EL (cell line): ENCODE measurements around the gene LPP.

ENCODE experiments used
- DNase-seq: peaks from one replicate; pipeline ENCODE4 v3.0.0-alpha.2; 2016

Gene LPP

DNA sequence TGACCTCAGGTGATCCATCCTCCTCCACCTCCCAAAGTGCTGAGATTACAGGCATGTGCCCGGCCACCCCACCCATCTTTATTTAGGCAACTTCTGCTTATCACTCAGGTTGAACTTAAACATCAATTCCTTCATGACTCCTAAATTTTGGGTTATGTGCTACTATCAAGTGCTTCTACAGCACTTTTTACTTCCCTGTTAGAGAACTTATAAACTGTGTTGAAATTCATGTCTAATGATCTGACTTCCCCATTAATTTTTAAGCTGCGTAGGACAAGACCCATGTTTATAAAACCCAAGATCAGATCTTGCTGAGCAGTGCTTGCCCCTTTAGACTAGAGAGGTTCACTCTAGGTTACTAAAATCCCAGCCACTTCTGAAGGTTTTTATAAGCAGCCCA lies 751.6 kb downstream of the LPP start:
- no peak for DNase-seq

DNA sequence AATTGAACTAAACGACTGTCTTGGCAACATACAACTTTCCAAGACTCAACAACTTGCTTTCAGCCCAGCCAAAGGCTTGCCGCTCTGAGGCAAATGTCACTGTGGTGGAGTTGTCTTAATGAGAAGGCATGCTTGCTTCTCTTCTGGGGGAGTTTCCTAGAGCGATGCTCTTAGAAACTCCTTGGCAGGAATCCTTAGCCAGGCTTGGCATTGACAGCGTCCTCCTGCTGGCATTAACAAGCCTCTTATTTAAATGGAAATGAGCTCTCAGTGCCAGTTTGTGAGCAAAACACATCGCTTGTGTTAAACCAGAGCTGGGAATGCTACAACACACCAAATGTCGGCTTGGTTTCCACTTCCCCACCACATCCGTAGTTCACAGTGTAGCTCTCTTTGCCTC lies 752.3 kb downstream of the LPP start:
- no peak for DNase-seq

DNA sequence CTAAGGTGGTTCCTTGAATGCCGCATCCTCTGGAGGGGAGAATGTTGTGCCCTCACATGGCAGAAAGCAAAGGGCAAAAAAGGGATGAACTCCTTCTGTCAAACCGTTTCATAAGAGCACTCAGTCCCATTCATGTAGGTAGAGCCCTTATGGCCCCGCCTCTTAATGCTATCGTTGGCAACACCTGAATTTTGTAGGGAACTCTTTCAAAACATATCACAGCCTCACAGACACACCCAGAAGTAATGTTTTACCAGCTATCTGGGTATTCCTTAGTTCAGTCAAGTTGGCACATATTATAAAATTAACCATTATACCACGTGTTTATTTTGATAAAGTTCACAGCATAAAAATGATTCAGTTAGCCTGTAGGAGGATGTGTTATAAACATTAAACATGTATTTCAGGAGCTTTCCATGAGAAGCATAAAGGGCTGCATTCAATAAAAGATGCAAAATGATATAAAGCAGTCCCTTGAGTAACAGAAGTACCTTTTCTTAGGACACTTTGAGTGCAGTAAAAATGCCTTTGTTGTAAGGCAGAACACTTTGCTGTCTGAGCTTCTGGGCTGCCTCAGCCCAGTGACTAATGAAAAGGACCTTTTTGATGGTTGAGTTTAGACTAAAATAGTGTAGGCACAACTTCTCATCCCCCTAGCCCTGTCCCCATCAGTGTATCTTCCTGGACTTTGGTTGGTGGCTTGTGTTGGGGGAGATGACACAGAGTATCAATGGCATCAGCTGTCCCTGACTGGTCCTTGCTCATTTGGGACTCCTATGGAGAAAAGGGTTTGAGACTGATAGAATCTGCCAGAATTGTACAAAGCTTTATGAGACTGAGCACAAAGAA lies 754.3 kb downstream of the LPP start:
- no peak for DNase-seq

DNA sequence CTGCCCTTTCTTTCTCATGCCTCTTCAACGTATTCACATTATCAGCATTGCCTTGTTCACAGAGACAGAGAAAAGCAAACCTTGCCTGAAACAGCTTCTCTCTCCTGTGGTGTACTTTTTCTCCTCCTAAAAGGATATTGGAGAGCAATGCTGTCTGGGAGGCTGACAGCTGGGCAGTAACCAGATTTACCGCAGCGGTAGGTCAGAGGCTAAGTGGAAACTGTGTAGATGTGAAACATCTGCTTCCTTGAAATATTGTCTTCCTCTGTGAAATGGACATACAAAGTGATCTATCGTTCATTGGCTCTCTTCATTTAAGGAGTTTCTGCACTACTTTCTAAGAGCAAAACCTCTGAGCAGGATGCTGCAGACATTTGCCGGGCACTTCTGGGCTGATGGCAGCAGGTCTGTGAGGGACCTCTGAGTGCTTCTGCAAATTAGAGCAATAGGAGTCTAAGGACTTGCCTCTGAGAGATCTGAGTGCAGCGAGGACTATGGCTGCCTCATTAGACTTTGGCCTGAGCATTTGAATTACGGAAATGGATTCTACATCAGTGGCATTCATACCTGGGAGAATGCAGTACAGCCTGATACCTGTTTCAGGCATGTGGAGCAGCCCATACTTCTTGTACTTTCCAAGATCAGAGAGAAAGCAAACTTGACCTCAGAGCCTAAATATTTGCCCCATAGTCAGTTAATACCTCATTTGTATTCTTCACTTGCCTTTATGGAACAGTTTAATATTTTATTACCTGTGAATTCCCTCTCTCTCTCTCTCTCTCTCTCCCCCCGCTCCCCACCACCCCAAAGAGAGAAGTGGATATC lies 757.3 kb downstream of the LPP start:
- no peak for DNase-seq

DNA sequence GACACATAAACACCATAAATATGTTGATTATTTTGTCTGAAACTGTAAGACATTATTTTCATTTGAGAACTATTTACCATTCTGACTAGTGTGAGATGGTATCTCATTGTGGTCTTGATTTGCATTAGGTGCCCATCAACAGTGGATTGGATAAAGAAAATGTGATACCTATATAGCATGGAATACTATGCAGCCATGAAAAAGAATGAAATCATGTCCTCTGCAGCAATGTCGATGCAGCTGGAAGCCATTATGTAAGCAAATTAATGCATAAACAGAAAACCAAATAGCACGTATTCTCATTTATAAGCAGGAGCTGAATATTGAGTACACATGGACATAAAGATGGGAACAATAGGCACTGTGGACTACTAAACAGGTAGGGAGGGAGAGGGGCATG lies 759.1 kb downstream of the LPP start:
- no peak for DNase-seq

DNA sequence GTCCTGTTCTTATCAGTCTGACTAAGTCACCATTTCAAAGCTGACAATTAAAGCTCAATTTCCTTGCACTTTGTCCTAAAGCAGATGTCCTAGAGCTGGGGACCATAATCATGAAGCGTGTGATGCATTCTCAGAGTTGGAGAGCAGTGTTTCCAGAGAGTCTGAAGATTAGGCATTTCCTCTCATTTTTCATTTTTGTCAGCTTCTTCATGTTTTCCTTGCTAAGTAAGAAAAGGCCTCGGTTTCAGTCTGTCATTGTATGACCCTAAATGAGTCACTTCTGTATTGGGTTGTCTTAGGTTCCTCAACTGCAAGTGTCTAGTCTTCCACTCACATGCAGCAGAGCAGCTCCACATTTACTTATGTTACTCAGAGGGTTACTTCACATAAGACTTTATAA lies 760.6 kb downstream of the LPP start:
- DNase-seq = peak; percentile 28

DNA sequence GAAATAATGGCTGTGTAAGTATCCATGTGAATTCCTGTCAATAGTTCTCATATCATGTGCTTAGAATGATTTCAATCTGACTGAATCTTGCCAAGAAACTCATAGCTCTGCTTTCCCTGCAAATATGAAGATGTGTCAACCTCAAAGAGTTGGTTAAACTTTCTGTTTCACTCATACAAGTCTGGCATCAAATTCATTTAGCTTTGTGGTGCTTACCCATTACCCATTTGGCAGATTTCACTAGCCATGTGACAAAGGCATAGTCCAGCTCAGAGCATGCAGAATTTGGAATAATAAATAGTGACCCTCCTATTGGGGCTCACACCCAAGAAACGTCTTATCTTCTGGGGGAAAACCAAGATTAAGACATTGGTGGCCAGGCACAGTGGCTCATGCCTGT lies 761.2 kb downstream of the LPP start:
- DNase-seq = no peak

DNA sequence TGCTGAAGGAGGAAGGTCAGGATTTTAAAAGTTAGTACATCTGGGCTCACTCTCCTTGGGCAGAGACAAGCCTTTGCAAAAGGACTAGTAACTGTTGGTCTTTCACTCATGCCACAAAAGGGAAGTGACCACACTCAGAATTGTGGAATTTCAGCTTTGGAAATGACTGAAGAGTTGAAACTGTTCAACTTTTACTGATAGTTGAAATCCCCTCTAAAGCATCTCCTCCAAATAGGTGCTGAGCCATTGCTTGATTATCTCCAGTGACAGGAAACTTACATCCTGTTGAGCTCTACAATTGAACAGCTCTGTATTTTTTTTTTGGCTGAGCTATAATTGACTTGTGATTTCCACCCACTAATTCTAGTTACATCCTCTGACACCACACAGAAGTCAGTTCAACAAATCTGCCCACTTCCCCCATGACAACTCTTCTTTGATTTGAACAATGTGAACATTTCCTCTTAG lies 763.0 kb downstream of the LPP start:
- no peak for DNase-seq

DNA sequence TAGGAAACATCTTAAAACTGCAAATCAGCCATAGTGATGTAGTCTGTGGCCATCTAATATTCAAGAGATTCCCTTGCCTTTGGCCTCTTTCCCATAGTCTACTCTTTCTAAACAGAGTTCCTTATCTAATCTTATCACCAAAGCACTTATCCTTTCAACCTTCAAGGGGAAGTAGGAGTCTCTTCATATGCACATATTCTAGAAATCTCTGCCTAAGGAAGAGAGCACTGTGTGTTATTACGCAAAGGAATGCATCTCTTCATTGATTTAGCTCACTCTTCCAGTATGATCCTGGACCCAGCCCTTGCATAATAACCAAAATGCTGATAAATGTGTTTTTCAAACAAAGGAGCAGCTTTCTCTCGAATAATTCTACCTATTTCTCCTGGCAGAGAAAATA lies 764.1 kb downstream of the LPP start:
- DNase-seq = no peak

DNA sequence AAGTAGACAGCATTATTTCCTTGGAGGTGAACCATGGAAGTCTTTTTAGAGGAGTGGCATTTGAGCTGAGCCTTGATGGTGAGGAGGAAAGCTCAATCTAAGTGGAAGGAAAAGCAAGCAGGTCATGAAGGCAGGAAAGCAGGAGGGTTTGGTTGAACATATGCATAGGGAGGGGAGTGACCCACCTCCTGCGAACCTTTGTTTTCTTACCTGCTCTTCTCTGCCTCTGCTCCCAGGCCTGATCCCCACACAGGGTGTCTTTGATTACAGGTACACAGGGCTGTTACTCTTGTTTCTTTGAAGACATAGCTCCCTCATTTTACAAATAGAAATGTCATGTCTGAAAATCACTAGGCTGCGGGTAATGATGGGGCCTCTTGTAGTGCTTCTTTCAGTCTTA lies 769.7 kb downstream of the LPP start:
- DNase-seq = no peak

DNA sequence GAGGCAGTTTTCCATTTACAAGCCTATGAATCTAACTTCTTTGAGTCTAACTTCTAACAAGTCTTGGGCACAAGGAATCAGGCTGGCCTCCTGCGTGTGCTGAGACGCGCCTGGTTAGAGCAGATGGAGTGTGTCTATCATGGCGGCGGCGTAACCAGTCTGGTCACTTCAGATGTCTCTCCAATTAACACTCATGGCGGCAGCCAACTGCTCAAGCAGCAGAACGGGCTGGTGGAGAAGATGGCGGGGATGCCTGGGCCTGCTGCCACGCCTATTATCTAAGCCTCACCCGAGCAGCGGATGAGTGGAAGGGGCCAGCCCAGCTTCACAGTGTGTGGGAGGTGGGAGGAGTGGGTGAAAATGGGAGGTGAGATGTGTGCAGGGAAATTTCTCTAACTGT lies 771.4 kb downstream of the LPP start:
- no peak for DNase-seq

DNA sequence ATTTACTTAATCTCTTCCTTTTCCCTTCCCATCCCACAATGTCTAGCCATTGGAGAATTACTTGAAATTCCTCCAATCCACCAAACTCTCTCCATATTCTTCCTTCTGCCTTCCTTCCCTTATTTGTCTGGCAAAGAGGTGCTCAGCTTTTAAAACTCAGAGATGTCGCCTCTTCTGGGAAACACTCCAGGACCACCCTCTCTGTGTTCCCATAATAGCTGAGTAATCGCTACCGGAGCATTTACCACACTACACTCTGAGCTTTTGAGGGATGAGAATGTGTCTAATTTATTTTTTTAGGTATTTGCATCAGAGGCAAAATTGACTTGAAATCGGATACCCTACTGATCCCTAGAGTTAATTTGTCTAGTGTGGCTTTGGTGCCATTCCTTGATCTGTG lies 772.2 kb downstream of the LPP start:
- DNase-seq = no peak

DNA sequence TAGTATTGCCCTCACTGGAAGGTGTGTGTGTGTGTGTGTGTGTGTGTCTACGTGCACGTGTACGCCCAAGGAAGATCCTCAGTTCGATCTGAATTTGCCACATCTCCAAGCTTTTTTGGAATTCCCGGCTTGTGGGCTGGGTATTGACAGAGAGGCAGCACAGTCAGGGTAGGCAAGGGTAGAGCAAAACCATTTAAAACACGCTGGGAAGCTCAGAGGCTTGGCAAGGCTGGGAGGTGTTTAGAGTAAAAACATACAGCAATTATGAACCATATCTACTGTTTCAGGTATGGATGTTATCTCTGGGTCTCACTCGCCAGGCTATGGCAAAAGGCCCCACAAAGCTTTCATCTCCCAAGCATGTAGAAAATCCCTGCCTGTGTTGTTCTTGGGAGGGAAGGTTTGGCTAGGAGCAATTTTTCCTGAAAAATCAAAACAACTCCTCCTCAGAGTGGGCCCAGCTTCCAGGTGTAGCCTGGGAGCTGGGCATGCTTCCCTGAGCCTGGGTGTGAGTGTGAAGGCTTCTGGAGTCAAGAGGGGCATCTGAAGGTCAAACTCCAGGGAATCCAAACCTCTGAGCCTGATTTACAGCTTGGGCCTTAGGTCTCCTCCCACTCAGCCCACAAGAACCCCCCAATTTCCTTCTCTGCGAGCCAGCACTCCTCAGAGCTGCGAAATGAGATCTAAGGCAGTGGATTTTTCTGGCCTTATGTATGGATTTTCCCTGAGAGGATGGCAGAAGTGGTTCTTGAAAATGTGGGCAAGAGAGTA lies 773.0 kb downstream of the LPP start:
- DNase-seq = no peak

DNA sequence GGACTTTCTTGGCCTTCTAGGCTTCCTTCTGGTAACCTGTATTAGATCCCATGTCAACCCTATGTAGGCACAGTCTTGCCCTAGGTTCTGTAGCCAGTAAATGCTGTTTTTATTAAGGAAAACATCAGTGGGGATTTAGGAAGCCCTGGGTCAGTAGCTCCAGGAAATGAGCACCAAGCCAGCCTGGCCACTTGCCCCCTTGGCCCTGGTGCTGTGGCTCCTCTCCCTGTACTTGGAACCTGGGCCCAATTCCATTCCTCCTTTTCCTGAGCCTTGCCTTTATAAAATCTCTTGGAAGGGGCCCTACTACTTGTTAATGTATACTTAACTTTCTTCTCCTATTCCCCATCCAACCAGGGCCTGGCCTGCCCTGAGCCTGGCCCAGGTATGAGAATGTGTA lies 774.0 kb downstream of the LPP start:
- DNase-seq = no peak

DNA sequence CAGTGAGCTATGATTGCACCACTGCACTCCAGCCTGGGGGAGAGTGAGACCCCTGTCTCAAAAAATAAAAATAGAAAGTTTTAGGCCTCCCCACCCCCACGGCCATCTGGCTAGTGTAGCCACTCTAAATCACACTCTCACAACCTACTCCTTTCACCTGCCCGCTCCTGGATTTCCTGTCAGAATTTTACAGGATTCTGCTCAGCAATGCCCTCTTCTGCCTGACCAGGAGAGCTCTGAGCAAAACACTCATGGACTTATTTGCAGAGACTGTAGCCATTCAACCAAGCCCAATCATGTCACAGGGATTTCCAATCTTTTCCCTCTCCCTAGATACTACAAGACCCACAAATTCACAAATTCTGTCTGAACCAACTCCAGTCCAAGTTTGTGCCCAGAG lies 775.2 kb downstream of the LPP start:
- no peak for DNase-seq

DNA sequence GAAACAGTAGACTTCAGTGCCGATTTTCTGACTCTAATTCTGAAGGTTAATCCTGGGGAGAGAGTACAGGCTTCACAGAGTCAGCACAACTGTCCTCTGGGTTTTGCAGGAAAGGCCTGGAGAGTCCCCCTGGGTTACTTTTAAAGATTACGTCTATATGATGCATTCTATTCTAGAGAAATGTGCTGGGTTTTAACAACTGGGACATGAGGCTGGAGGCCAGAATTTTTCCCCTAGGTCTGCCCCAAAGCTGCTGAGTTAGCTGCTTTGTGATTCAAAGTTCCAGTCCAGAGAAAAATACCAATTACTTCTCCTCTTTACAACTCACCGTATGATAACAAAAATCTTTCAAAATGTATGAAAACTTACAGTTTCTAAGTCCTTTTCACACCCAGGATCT lies 777.1 kb downstream of the LPP start:
- DNase-seq = no peak

DNA sequence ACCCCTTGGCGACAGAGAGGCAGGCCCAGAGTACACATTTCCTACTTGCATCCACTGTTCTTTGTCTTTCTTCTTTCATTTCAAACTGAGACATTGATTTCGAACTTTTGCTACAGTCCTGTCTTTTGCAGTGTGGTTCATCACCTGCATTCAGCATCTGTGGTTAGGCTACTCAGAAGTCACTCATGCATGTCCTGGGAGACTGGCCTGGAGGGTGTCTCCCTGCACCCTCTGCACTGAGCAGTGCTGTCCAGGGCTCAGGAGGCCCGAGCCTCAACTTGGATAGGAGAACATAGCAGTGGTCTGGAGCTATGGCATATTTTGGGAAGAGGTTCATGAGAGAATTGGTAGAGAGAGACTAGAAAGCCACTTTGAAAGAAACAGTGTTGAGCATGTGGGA lies 777.6 kb downstream of the LPP start:
- DNase-seq = no peak

DNA sequence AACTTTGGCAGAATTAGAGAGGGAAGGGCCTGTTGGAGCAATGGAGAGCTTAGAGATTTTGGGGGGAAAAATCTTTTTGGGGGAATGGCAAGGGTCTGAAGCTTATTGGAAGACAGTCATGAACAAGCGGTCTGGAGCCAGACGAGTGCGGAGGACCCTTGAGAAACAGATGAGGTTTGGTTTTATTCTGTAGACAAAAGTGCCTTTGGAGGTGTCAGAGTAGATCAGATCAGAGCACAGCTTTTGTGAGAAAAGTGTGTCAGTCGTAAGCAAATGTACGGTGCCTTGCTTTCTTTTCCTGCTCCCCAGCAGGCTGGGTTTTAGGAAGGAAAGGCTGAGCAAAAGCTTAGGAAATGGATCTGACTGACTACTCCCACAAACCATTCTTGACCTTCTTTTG lies 781.0 kb downstream of the LPP start:
- no peak for DNase-seq

DNA sequence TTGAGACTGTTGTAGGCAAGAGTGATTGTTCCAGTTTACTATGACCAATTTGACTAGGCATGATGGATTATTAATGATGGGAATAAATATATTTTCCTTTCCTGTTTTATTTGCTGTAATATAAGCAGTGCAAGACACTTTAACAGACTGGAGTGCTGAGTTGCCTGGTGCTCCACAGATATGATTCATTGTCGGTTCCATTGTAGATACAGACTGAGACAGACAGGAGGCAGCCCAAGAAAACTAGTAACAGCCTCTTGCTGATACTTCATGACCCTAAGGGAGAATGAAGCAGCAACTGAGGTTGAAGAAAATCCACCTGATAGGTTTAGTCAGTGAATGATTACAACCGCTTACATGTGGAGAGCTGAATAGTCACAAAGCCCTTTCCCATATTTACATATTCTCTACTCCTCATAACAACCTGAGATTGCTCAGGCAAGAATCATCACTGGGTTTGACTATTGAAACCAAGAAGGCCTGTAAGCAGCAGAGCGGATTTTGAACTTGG lies 782.7 kb downstream of the LPP start:
- no peak for DNase-seq

DNA sequence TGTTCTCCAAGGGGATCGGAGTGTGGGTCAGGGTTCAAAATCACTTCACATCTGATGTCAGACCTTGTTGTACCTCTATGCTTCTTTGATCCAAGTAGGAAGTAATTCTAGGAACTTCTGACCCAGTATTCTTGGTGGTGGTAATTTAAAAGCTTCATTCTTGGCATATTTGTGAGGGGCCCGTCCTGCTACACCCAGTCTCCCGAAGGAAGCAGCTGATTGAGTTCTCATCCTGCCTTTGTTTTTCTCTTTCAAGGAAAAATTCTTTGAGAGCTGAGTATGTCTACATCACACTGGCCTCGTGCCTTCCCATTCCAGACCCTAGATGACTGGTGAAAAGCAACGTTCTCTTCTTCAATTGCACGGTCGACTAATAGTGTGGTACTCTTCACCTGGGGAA lies 783.4 kb downstream of the LPP start:
- DNase-seq = peak; percentile 23

DNA sequence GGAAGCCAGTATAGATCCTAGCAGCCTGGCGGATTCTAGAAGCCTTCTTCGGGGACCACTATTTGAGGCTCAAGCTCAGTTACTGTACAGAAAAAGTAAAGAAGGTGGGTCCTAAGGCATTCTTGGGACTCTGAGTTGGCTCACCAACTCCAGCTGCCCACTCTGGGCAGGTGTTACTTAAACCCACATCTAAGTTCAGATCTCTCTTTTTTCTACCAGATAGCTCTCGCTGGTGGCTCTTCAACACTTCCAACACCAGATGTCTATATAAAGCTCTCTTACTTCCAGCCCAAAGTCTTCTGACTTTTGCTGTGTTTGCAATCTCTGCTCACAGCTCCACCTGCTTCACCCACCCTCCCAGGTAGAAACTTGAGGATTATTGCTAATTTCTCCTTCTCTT lies 785.0 kb downstream of the LPP start:
- DNase-seq = no peak

DNA sequence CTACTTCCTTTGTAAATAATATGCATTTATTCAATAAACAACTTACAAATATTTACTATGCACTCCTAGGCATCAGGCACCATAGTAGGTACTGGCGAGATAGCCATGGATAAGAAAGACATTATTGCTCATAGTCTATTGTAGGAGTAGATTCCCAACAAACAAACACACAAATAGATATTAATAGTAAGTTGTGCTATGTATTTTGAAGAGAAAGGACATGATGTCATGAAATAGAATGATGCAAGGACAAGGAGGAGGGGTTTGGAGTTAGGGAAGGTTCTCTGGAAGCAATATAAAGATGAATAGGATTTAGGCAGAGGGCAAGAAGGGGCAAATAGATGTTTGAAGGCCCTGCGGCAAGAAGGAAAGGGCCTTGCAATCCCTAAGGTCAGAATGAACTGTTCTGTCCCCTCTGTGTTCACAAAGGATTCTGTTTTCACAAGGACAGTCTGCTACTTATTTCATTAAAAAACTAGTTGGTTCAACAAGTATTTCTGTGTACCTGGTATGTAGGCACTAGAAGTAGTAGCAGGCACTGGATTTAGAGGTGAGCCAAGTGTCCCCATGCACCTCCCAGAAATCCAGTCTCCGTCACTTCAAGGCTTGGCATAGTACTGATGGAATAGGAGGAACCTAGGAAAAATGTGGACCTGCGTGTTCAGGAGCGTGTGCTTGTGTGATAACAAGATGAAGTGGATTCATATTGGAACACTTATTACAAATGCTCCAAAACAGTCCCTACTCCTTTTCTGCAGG lies 786.0 kb downstream of the LPP start:
- DNase-seq = no peak
